WTC11 (cell line): ENCODE data around the gene SRP9.
"Not testable (repeated sequence)": the region's sequence is repeated elsewhere in the genome, so short reads cannot be mapped to it uniquely, and the experiment has no call there.

Experiments used
- CREM ChIP-seq: sonication (generic); formaldehyde crosslinking; IDR thresholded peaks from 2 replicates; pipeline ENCODE4 v1.8.1; 2022; ENCODE audit warnings: mild to moderate bottlenecking, missing genetic modification reagents, moderate library complexity
- CTCF ChIP-seq: fragments of 200-600 bp; IDR thresholded peaks from 2 replicates; pipeline ENCODE4 v1.8.0; 2022; ENCODE audit warnings: antibody characterized with exemption
- ESRRA ChIP-seq: sonication (generic); formaldehyde crosslinking; IDR thresholded peaks from 2 replicates; pipeline ENCODE4 v1.8.1; 2022; ENCODE audit warnings: mild to moderate bottlenecking, missing genetic modification reagents, borderline replicate concordance
- MYBL2 ChIP-seq: sonication (generic); formaldehyde crosslinking; IDR thresholded peaks from 2 replicates; pipeline ENCODE4 v1.8.1; 2023; ENCODE audit warnings: mild to moderate bottlenecking, moderate library complexity, missing genetic modification reagents
- NR2C2 ChIP-seq: sonication (generic); formaldehyde crosslinking; IDR thresholded peaks from 2 replicates; pipeline ENCODE4 v1.8.0; 2022; ENCODE audit warnings: mild to moderate bottlenecking, missing genetic modification reagents
- SOX15 ChIP-seq: fragments of 250-450 bp; sonication (Bioruptor Pico); IDR thresholded peaks from 2 replicates; pipeline ENCODE4 v1.9.0; 2021; ENCODE audit warnings: mild to moderate bottlenecking
- TCF7 ChIP-seq: sonication (generic); formaldehyde crosslinking; IDR thresholded peaks from 2 replicates; pipeline ENCODE4 v1.8.0; 2022; ENCODE audit warnings: mild to moderate bottlenecking, low read depth, missing genetic modification reagents, moderate library complexity
- ZNF416 ChIP-seq: fragments of 250-450 bp; sonication (Bioruptor Pico); IDR thresholded peaks from 2 replicates; pipeline ENCODE4 v1.9.0; 2021; ENCODE audit warnings: mild to moderate bottlenecking, inconsistent platforms

GRCh38 chr1:225761395-225761794 is 16.2 kb upstream of the SRP9 start:
- not testable (repeated sequence) for TF ChIP-seq MYBL2 (CRISPR knock-in tag); ESRRA (CRISPR knock-in tag); CREM; NR2C2; CTCF; ZNF416; TCF7; SOX15 (CRISPR knock-in tag)
